Ovary (tissue), 9 donors: ENCODE data around the gene GNAS-AS1. TPM values are rescaled to one million over a fixed set of nuclear protein-coding genes. Genes with fewer than 3 reads are reported as not detected.

Experiments
- DNase-seq, 5 donors: peaks; one replicate each; pipeline ENCODE4 v3.0.0-alpha.2; 2019 to 2020
- H3K27ac ChIP-seq, 2 donors: fragments of 200-600 bp; one replicate each; pipeline versions ENCODE4 v1.5.1 to v1.8.0; 2019 to 2022
- H3K27me3 ChIP-seq: fragments of 200-600 bp; one replicate; pipeline ENCODE4 v1.8.0; 2022
- H3K36me3 ChIP-seq: fragments of 200-600 bp; sonication (generic); one replicate; pipeline ENCODE4 v1.5.1; 2019
- H3K4me1 ChIP-seq: one replicate; pipeline ENCODE4 v1.8.1; 2013; ENCODE audit warnings: mild to moderate bottlenecking, moderate library complexity; ENCODE audit not compliant: insufficient read depth
- H3K4me3 ChIP-seq: fragments of 200-600 bp; sonication (generic); one replicate; pipeline ENCODE4 v1.5.1; 2017
- H3K9me3 ChIP-seq, 2 donors: fragments of 200-600 bp in 1 of 2; sonication (generic) in 1 of 2; one replicate each; pipeline versions ENCODE4 v1.5.1 to v1.8.1; 2013 to 2019; ENCODE audit warnings: mild to moderate bottlenecking in 1 of 2, moderate library complexity in 1 of 2
- EP300 ChIP-seq: sonication (generic); formaldehyde crosslinking; IDR thresholded peaks from one replicate; pipeline ENCODE4 v1.6.1; 2017; ENCODE audit warnings: antibody characterized with exemption
- POLR2A ChIP-seq: fragments of 450-650 bp; IDR thresholded peaks from one replicate; pipeline ENCODE4 v1.6.1; 2017; ENCODE audit warnings: antibody characterized with exemption, mild to moderate bottlenecking, moderate library complexity
- WGBS, 3 donors: extraction: QIAGEN DNeasy Blood & Tissue Kit in 1 of 3; methylation state at CpG; one replicate each; pipeline versions ENCODE4 v1.1.5 to v1.1.7; 2013 to 2017; 5-methylcytosine and 5-hydroxymethylcytosine counted together
- intact Hi-C, 4 donors: fragments of 100-400 bp; cut with DNase I; formaldehyde crosslinking; loops; one replicate each; pipeline versions ENCODE4 v1.11.0 to v1.15.1; 2022 to 2023
- microRNA counts: library from miRNA; unstranded; fragments of <30 nt; microRNA quantifications from one replicate; lab custom pipeline; 2016
- microRNA-seq, 3 donors: library from miRNA; unstranded; fragments of <30 nt; microRNA quantifications; one replicate each; pipeline versions ENCODE4 to v1.2.0, GENCODE V29; 2019 to 2020
- polyA plus RNA-seq, 2 donors: library from polyadenylated mRNA; stranded (reverse); fragments of 200-250 nt in 1 of 2; fragments of 350-450 nt in 1 of 2; fragmentation: Illumina TruSeq in 1 of 2; extraction: RNeasy Lipid Tissue Mini Kit (QIAGEN cat#74804) in 1 of 2; gene quantifications; one replicate each; pipeline ENCODE4 v1.2.3, GENCODE V29; 2013 to 2014
- small RNA-seq: library from RNA; depleted of rRNA; stranded (forward); fragments of <200 nt; gene quantifications from one replicate; pipeline ENCODE3, GENCODE V24; 2016
- total RNA-seq, 7 donors: library from RNA; depleted of rRNA in 2 of 7; stranded (reverse); fragments of >200 nt in 2 of 7; fragmentation: NEBNext Ultra II Directional in 3 of 7; extraction: Animal tissue kit (Norgen Biotek cat#: 25700) in 3 of 7; gene quantifications; one replicate each; pipeline versions ENCODE4 v1.1.0 to v1.2.4, GENCODE V29; 2016 to 2023
- TF ChIP-seq, protein P1 (sequence below), 3 donors: fragments of 450-650 bp in 2 of 3; fragments of 200-600 bp in 1 of 3; IDR thresholded peaks; one replicate each; pipeline versions ENCODE4 v1.5.1 to v1.8.0; 2016 to 2022; ENCODE audit warnings: antibody characterized with exemption in 3 of 3, mild to moderate bottlenecking in 1 of 3
- donor health status: DM: no; HTN: no; CAD: no; lungs with moderate emphysema.
- donor health status: DM: no; HTN: no; CAD: no.
- donor health status: Bipolar disorder and iron deficiency.
- donor health status: DM: yes; HTN: yes; CAD: no.
- donor health status: DM: no; HTN: no; CAD: no.
- donor health status: DM: yes; HTN: yes; CAD: no.

Gene GNAS-AS1
- total and polyA plus RNA-seq, 9 donors, result 0.10 to 0.37 (median 0.18) TPM; not detected in 2

DNA sequence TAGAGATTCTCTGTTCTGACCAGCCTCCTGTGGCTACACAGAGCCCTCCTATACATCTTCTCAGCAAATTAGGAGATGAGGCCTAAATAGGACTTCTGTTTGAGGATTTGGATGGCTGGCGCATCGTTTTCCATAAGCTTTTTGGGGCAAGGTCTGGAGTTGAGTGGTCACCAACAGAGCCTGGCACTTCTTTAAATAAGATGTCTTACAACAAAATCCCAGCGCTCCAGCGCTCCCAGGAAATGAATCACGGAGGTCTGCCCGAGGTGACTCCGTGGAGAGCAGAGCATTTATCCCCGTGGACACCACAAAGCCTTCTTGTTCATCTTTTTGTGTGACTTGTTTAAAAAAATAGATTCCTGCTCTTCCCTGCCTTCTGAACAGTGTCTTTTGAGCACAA, 75.3 kb downstream of the GNAS-AS1 start:
- Histone ChIP-seq H3K27ac (no peak overlapping the region), H3K4me3 (no peak overlapping the region), H3K4me1 (no peaks in the 10 kb centered on the region), H3K27me3 (no peaks in the 10 kb centered on the region), H3K36me3 (no peaks in the 10 kb centered on the region), H3K9me3 (no peaks in the 10 kb centered on the region)
- intact Hi-C loops, result no loop called here
- TF ChIP-seq POLR2A, result no peak
- TF ChIP-seq, protein P1, sequence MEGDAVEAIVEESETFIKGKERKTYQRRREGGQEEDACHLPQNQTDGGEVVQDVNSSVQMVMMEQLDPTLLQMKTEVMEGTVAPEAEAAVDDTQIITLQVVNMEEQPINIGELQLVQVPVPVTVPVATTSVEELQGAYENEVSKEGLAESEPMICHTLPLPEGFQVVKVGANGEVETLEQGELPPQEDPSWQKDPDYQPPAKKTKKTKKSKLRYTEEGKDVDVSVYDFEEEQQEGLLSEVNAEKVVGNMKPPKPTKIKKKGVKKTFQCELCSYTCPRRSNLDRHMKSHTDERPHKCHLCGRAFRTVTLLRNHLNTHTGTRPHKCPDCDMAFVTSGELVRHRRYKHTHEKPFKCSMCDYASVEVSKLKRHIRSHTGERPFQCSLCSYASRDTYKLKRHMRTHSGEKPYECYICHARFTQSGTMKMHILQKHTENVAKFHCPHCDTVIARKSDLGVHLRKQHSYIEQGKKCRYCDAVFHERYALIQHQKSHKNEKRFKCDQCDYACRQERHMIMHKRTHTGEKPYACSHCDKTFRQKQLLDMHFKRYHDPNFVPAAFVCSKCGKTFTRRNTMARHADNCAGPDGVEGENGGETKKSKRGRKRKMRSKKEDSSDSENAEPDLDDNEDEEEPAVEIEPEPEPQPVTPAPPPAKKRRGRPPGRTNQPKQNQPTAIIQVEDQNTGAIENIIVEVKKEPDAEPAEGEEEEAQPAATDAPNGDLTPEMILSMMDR (IDR thresholded peaks at IDR 0.05), result no peak
- no peak for TF ChIP-seq EP300
- WGBS, 3 donors, result 92 to 93% (median 93%) methylated on average over 8 of the region's 8 CpGs
- no peak for DNase-seq

DNA sequence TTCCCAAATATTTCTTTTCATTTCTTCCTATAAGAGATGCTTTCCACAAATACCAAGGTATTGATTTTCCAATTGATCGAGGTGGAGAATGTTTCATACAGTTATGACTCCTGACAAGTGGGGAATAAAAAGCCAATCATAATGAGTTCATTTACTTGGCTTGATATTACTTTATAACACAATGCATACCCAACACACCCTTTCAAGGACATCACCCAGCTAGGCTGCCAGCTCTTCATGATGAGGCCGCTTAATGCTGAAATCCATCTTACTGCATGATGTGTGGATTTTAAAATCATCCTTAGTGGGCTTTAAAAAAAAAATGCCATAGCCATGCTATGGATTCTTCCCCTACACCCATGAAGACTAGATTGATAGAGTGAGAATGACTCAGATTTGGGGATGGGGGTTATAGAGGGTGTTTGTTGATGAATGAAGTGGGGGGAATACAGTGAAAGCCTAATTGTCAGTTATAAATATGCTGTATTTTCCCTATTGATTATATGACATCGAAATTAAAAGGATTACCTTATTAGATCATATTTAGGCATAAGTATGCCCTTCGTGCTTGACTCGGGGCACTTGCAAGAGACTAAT, 75.9 kb downstream of the GNAS-AS1 start:
- Histone ChIP-seq H3K36me3 (no peaks in the 10 kb centered on the region), H3K4me1 (no peaks in the 10 kb centered on the region), H3K4me3 (no peak overlapping the region), H3K27me3 (no peaks in the 10 kb centered on the region), H3K9me3 (no peaks in the 10 kb centered on the region), H3K27ac (no peak overlapping the region)
- 70 to 79% (median 76%) methylated on average over 5 of the region's 5 CpGs for WGBS, 3 donors
- TF ChIP-seq POLR2A (no peak), EP300 (no peak)
- TF ChIP-seq, protein P1 (IDR thresholded peaks at IDR 0.05), result no peak
- intact Hi-C loops, result no loop called here
- no peak for DNase-seq

DNA sequence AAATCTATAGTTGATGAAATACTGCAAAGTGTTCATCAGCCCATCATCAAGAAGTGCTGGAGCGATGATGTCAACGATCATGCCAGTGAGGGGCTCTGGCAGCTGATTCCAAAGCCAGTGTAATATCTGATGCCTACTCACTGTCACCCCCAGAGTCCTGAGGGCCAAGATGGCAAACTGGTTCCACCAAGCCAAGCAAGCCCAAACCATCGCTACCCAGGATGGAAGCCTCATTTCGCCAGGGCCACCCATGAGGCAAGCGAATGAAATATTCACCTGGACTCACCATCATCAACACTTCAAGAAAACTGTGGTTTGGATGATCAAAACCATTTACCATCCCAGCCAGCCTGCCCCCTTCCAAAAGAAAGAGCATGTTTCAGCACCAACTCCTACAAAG, 76.5 kb downstream of the GNAS-AS1 start:
- Histone ChIP-seq H3K27me3 (no peaks in the 10 kb centered on the region), H3K9me3 (no peaks in the 10 kb centered on the region), H3K4me3 (no peak overlapping the region), H3K4me1 (no peaks in the 10 kb centered on the region), H3K36me3 (no peaks in the 10 kb centered on the region), H3K27ac (no peak overlapping the region)
- TF ChIP-seq, protein P1 (IDR thresholded peaks at IDR 0.05), result no peak
- TF ChIP-seq POLR2A, result no peak
- TF ChIP-seq EP300, result no peak
- 93 to 97% (median 96%) methylated on average over 5 of the region's 5 CpGs for whole genome bisulfite sequencing, 3 donors
- intact Hi-C loops, result no loop called here
- no peak for DNase-seq

DNA sequence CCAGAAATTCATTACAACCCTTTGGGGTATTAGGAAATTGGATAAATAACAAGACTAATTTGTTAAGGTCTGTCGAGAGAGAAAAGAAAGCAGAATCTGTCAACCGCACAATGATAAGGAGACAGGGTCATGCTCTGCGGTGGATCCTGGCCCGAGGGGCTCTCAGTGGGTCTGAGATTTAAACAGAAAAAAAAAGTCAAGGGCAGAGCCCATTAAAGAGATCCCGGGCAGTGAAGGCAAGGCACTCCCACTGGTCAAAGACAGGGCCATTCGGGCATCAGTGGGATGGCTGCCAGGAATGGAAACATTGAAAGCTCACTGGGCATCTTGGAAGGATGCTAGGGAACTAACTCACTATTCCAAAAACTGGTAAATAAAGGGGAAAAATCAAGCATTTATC, 77.9 kb downstream of the GNAS-AS1 start:
- intact Hi-C loops, result no loop called here
- Histone ChIP-seq H3K9me3 (no peaks in the 10 kb centered on the region), H3K36me3 (no peaks in the 10 kb centered on the region), H3K27me3 (no peaks in the 10 kb centered on the region), H3K4me3 (no peak overlapping the region), H3K4me1 (no peaks in the 10 kb centered on the region), H3K27ac (no peak overlapping the region)
- DNase-seq, result no peak
- TF ChIP-seq EP300 (no peak), POLR2A (no peak)
- TF ChIP-seq, protein P1 (IDR thresholded peaks at IDR 0.05), result no peak
- 14 to 21% (median 16%) methylated on average over 6 of the region's 6 CpGs for WGBS, 3 donors

MicroRNA genes within 50 kb of the gene (microRNA counts, 767-probe panel; counts per million panel counts)
- 530 counts per million, percentile 78 among the panel's probes with 10 or more counts for microRNA hsa-miR-296-3p (lab: Ali Mortazavi, UCI)
- 3,212 counts per million, percentile 86 among the panel's probes with 10 or more counts for microRNA hsa-miR-296-5p (lab: Ali Mortazavi, UCI)
- 530 counts per million, percentile 78 among the panel's probes with 10 or more counts for microRNA hsa-miR-298 (lab: Ali Mortazavi, UCI)

Small RNAs within 50 kb of the gene (microRNA-seq; reads per million reads assigned to microRNA genes)
- gene MIR298, result 0 reads per million in 3 donors

Small RNAs within 50 kb of the gene (small RNA-seq; reads per million reads assigned to genes)
- gene MIR298, result not detected
- not detected for gene RF02127
- gene RF02128, result not detected
- not detected for gene RF02130
- not detected for gene RF02131

Other genes starting within 250 kb of the GNAS-AS1 start
- 10 to 100 TPM; 31.9 to 55.8 (median 46.5) TPM for gene STX16, start 199.6 kb downstream of the GNAS-AS1 start, total RNA-seq
- gene STX16, start 199.6 kb downstream of the GNAS-AS1 start, polyA plus RNA-seq, result 10 to 100 TPM; 42.5 to 55.3 TPM
- gene NPEPL1, start 158.1 kb downstream of the GNAS-AS1 start, total RNA-seq, result 10 to 100 TPM; 17.8 to 41.0 (median 33.9) TPM
- gene NPEPL1, start 158.1 kb downstream of the GNAS-AS1 start, polyA plus RNA-seq, result 10 to 100 TPM in 1 of 2 donors, 1 to 10 TPM in 1; 6.2 to 38.5 TPM
- gene GNAS, start 1.8 kb upstream of the GNAS-AS1 start, total RNA-seq, result 100 to 1,000 TPM; 330 to 852 (median 669) TPM
- gene GNAS, start 1.8 kb upstream of the GNAS-AS1 start, polyA plus RNA-seq, result 1,000 to 10,000 TPM in 1 of 2 donors, 100 to 1,000 TPM in 1; 731 to 1,311 TPM
- 10 to 100 TPM; 36.7 to 67.8 (median 59.4) TPM for gene NELFCD, start 130.4 kb upstream of the GNAS-AS1 start, total RNA-seq
- 10 to 100 TPM; 44.1 to 74.9 TPM for gene NELFCD, start 130.4 kb upstream of the GNAS-AS1 start, polyA plus RNA-seq
- 100 to 1,000 TPM in 1 of 7 donors, 10 to 100 TPM in 6; 36.7 to 117 (median 76.8) TPM for gene CTSZ, start 156.4 kb upstream of the GNAS-AS1 start, total RNA-seq
- 100 to 1,000 TPM in 1 of 2 donors, 10 to 100 TPM in 1; 88.8 to 301 TPM for gene CTSZ, start 156.4 kb upstream of the GNAS-AS1 start, polyA plus RNA-seq
- under 1 TPM in 5 of 7 donors, not detected in 2; 0.10 to 0.15 (median 0.12) TPM for gene TUBB1, start 168.5 kb upstream of the GNAS-AS1 start, total RNA-seq
- gene TUBB1, start 168.5 kb upstream of the GNAS-AS1 start, polyA plus RNA-seq, result under 1 TPM; 0.02 to 0.17 TPM
- gene ATP5F1E, start 181.4 kb upstream of the GNAS-AS1 start, total RNA-seq, result 10 to 100 TPM; 23.2 to 50.4 (median 45.4) TPM
- 10 to 100 TPM; 28.1 to 73.1 TPM for gene ATP5F1E, start 181.4 kb upstream of the GNAS-AS1 start, polyA plus RNA-seq
- 10 to 100 TPM; 21.9 to 40.8 (median 31.4) TPM for gene PRELID3B, start 191.9 kb upstream of the GNAS-AS1 start, total RNA-seq
- gene PRELID3B, start 191.9 kb upstream of the GNAS-AS1 start, polyA plus RNA-seq, result 10 to 100 TPM; 16.8 to 25.1 TPM